ENCODE results near the gene CEP89.

Gene CEP89

DNA sequence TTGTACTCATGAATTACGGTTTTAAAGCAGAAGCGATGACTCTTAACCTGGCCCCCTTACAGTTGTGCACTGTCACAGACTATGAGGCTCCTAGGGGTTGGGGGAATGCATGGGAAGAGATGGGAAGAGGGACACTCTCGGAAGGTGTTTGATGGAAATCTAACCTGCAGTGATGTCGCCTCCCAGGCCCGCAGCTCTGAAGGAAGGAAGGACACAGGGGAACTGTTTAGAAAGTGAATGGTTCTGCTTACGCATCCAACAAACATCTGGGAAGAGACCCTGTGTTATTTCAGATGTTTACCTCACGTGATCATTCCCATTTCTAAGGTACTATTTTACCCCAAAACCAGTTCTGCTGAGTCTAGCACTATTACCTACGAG lies 54.2 kb downstream of the CEP89 start:
- TF ChIP-seq, protein P1, sequence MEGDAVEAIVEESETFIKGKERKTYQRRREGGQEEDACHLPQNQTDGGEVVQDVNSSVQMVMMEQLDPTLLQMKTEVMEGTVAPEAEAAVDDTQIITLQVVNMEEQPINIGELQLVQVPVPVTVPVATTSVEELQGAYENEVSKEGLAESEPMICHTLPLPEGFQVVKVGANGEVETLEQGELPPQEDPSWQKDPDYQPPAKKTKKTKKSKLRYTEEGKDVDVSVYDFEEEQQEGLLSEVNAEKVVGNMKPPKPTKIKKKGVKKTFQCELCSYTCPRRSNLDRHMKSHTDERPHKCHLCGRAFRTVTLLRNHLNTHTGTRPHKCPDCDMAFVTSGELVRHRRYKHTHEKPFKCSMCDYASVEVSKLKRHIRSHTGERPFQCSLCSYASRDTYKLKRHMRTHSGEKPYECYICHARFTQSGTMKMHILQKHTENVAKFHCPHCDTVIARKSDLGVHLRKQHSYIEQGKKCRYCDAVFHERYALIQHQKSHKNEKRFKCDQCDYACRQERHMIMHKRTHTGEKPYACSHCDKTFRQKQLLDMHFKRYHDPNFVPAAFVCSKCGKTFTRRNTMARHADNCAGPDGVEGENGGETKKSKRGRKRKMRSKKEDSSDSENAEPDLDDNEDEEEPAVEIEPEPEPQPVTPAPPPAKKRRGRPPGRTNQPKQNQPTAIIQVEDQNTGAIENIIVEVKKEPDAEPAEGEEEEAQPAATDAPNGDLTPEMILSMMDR (IDR thresholded peaks at IDR 0.05; ENCODE audit: low read depth, low read length, missing control alignments): no peak
- in situ Hi-C loops (cut with HindIII; ENCODE audit: low sequenced_read_pairs): no loop called here
- DNase-seq (ENCODE audit: low read depth): no peak
- no peak overlapping the region for H3K4me3 ChIP-seq (ENCODE audit: low read depth, low read length)

DNA sequence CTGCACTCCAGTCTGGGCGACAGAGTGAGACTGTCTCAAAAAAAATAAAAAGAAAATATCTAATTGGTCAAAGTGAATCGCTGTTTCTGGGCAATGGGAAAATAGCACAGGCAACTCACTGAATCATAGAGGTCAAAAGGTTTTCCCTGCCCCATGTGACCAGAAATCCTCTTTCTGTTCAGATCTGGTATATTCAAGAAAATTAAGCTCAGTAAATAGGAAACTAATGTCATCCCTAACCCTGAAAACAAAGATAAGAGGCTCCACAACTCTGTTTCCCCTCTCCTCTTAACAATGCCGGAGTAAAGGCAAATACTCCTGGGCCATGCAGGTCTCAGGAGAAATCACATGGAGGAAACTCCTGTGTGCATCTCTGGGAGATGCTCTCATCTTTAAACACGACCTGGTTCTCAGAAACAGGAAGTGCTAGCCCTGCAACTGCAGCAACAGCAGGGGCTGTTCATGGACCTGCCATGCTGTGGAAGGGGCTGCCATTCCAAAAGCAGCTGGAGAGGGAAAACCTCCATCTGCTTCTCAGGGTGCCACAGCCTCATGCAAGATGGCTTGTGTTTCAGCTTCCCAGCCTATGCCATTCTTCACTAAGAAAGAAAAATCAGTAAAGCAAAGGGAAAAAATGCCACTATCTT lies 54.7 kb downstream of the CEP89 start:
- DNase-seq (ENCODE audit: low read depth): no peak
- H3K4me3 ChIP-seq (ENCODE audit: low read depth, low read length): no peak overlapping the region
- TF ChIP-seq, protein P1 (IDR thresholded peaks at IDR 0.05; ENCODE audit: low read depth, low read length, missing control alignments): no peak
- in situ Hi-C loops (cut with HindIII; ENCODE audit: low sequenced_read_pairs): no loop called here

DNA sequence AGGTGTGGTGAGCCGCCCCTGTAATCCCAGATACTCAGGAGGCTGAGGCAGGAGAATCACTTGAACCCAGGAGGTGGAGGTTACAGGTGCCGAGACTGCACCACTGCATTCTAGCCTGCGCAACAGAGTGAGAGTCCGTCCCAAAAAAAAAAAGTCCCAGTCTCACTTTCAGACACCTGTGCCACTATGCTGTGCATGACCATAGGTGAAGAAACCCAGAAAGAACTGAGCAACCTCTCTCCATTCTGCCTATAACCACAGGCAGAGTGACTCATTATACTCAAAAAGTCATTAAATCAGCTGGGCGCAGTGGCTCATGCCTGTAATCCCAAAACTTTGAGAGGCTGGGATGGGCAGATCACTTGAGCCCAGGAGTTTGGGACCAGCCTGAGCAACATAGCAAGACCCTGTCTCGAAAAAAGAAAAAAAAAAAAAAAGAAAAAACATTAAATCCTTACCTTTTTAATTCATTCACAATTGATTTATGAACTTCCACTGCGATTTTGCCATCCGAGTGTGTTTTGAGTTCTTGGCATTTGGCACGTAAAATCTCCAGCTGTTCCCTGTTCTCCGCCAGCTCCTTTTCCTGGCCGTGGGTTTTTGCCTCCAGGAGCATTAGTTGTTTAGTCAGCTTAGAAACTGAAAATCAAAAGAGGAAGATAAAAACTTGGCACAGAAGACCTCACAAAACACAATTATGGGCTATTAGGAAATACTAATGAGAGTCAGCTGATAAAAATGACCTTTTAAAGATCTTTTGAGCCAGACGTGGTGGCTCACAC lies 56.7 kb downstream of the CEP89 start:
- DNase-seq (ENCODE audit: low read depth): no peak
- in situ Hi-C loops (cut with HindIII; ENCODE audit: low sequenced_read_pairs): no loop called here
- TF ChIP-seq, protein P1 (IDR thresholded peaks at IDR 0.05; ENCODE audit: low read depth, low read length, missing control alignments): no peak
- no peak overlapping the region for H3K4me3 ChIP-seq (ENCODE audit: low read depth, low read length)

DNA sequence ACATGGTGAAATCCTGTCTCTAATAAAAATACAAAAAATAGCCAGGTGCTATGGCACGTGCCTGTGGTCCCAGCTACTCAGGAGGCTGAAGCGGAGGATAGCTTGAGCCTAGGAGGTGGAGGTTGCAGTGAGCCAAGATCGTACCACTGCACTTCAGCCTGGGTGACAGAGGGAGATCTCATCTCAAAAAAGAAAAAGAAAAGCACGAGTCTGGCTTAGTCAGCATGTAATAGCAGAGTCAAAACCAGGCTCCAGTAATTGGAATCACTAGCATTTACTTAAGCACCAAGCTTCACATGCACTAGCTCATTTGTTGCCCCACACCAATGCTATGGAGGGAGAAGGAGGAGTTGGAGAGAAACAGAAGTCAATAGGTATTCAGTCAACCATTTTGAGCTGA lies 60.3 kb downstream of the CEP89 start:
- TF ChIP-seq, protein P1 (IDR thresholded peaks at IDR 0.05; ENCODE audit: low read depth, low read length, missing control alignments): no peak
- in situ Hi-C loops (cut with HindIII; ENCODE audit: low sequenced_read_pairs): no loop called here
- no peak overlapping the region for H3K4me3 ChIP-seq (ENCODE audit: low read depth, low read length)
- no peak for DNase-seq (ENCODE audit: low read depth)

DNA sequence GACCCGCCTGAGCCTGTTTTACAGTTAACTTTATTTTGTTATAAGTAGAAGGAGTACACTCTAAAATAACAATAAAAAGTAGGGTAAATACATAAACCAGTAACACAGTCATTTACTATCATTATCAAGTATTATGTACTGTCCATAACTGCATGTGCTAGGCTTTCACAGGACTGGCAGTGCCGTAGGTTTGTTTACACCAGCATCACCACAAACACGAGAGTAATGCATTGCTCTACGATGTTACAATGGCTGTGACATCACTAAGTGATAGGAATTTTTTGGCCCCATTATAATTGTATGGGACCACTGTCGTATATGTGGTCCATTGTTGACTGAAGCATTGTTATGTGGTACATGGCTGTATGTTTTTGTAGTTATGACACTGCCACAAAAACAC lies 60.9 kb downstream of the CEP89 start:
- no peak for DNase-seq (ENCODE audit: low read depth)
- in situ Hi-C loops (cut with HindIII; ENCODE audit: low sequenced_read_pairs): no loop called here
- no peak overlapping the region for H3K4me3 ChIP-seq (ENCODE audit: low read depth, low read length)
- TF ChIP-seq, protein P1 (IDR thresholded peaks at IDR 0.05; ENCODE audit: low read depth, low read length, missing control alignments): no peak

DNA sequence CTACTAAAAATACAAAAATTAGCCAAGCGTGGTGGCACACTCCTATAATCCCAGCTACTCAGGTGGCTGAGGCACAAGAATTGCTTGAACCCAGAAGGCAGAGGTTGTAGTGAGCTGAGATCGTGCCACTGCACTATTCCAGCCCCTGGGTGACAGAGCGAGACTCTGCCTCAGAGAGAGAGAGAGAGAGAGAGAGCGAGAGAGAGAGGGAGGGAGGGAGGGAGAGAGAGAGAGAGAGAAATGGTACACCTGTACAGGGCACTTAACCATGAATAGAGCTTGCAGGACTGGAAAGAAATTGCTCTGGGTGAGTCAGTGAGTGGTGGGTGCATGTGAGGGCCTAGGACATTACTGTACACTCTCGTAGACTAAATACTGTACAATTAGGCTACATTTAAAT lies 61.7 kb downstream of the CEP89 start:
- no peak for DNase-seq (ENCODE audit: low read depth)
- H3K4me3 ChIP-seq (ENCODE audit: low read depth, low read length): no peak overlapping the region
- TF ChIP-seq, protein P1 (IDR thresholded peaks at IDR 0.05; ENCODE audit: low read depth, low read length, missing control alignments): no peak
- in situ Hi-C loops (cut with HindIII; ENCODE audit: low sequenced_read_pairs): no loop called here

Measured in astrocyte of the cerebellum (primary cell).